ENCODE results near the gene INO80B.

Gene INO80B

DNA sequence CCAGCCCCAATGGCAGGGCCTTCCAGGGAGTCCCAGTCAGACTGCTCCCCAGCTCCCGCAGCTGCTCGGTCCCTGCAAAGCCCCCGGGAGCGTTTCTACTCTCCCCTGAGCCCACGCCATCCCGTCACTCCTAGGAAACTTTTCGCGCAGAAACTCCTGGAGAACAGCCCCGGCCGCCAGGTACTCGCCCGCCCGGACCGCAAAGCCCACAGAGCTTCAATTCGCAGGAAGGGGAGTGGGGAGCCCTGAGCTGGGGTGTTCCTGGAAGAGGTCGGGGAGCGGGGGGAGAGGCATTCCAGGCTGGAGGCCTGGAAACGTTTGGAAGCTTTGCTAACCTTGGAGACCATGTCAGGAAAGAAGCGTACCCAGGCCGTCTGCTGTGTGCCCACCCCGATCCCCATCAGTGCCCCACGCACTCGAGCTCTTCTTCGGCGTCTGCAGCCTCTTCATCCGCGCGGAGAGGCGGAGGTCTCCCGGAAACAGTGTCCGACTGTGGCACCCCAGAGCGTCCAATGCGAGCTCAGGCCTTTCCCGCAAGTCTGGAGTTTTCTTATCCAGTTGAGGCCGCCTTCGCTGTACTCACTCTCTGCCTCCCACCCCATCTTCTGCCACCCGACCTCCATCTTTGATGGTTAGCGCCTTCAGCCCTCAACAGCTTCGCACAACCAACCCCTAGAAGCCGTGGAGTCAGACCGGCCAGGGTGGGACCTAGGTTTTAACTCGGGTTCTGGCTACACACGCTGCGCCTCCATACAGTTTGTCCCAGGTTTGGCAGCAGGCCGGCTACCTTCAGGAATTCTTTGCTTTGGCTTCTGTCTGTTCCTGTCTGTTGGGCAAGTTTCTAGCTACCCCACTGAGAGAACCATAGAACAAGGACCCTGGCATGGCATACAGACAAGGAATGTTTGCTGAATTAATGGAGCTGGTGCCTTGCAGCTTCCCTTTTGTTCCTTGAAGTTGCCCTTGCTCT, 48.9 kb downstream of the INO80B start:
- TF ChIP-seq ZNF274 (IDR thresholded peaks at IDR 0.05; ENCODE audit: low read depth, low read length): no peak
- peak overlapping the region; percentile 60; the same call in 1 of the 2 replicates for H3K4me3 ChIP-seq (ENCODE audit: low read length)

DNA sequence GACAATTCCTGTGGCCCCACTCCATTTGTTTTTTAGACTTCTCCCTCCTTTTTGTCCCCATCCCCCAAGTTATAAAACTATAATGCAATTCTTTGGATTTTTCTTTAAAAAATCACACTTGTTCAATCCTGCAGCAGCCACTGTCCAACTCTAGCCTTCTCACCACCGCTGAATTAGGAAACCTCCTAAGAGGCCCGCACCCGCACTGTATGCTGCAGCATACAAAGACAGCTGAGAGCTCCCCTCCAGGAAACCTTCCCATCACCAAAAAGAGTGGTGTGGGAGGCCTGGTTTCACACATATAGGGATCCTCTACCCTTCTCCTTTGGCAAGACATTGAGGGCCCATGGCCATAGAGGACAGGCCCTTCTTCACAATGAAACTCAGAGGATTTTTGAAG, 49.7 kb downstream of the INO80B start:
- no peak for TF ChIP-seq ZNF274 (IDR thresholded peaks at IDR 0.05; ENCODE audit: low read depth, low read length)
- H3K4me3 ChIP-seq (ENCODE audit: low read length): no peak overlapping the region

DNA sequence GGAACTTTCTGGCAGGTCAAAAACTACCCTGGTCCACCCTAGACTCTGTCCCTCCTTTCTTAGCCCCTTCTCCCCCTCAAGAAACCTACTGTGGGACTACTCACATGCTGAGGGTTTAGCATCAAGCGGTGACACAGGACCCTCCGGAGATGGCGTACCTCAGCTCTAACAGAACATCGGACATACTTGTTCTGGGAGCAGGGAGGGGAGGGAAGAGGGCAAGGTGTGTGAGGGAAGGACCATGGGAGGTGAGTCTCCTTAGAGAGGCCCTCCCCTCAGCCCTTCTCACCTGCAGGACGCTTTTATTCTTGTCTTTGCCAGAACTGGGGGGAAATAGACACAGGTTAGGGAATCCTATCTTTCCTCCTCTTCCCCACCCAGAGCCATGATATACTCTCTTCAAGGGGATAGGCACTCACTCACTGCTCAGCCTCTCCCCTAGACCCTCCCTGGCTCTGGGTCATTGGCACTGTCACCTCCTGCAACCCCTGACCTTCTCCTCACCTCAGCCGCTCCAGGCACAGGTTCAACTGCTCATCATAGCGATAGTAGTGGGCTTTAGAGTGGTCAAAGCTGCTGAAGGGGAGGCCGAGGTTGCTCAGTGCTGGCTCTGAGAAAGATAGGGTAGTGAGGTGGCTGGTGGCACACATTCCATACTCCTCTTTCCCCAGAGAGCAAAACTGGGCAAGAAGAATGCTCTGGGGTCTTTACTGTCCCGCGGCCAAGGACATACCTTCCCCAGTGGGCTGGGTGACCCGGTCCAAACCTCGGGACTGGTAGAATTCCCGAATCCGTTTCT, 50.8 kb downstream of the INO80B start:
- TF ChIP-seq ZNF274 (IDR thresholded peaks at IDR 0.05; ENCODE audit: low read depth, low read length): no peak
- no peak overlapping the region for H3K4me3 ChIP-seq (ENCODE audit: low read length)

DNA sequence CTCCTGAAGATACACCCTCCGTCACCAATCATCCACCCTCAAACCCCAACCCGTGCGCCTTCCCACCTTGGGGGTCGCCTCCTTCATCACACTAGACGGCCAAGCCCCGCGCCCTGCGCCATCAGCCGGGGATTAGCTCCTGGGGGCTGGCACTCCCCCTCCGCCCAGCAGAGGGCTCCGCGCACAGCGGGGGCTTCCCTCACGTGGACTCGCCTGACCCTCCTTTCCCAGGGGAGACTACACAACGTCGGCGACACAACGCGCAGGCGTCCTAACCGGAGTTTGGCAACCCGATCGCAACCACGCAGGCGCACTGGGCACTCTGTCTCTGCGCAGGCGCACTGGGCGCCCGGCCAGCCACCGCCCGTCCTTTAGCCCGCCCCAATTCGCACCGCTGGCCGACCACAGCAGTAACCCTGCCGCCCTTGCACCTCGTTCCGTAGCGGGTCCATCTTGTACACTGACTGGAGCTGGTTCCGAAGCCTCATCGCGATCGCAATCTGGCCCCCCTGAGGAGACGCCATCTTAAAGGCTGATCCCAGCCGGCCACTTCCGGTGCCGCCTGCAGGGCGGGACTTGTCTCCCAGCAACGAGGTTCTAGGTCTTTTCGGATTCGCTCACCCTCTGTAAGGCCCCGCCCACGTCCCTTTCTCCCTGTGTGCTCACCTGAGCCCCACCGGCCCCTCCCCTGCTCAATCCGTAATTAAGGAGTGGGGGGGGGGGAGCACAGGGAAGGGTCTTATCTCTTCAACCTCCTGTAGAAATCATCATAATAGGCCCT, 52.4 kb downstream of the INO80B start, which contains the start of gene PCGF1:
PCGF1 (minus strand) TSS at position 551 of the 781 bp plus-strand sequence; CDS start at position 524, 27 bp downstream.
- peak within 1 kb of the TSS; percentile 65 for H3K4me3 ChIP-seq (ENCODE audit: low read length)
- no peak for TF ChIP-seq ZNF274 (IDR thresholded peaks at IDR 0.05; ENCODE audit: low read depth, low read length)

Measured in GM08714 (cell line).